A549 (cell line): Measurements from ENCODE around the gene CUX1. TPM values are rescaled to one million over a fixed set of nuclear protein-coding genes. Genes with fewer than 3 reads are reported as not detected.

Experiments used
- ATOH8 ChIP-seq: fragments of 250-450 bp; sonication (Bioruptor Pico); IDR thresholded peaks from 2 replicates; pipeline ENCODE4 v1.5.0; 2020; ENCODE audit warnings: low read depth, mild to moderate bottlenecking, moderate library complexity
- BCL3 ChIP-seq: fragments of >200 bp; sonication (Bioruptor Twin); formaldehyde crosslinking; IDR thresholded peaks from 3 replicates; pipeline ENCODE4 v1.6.1; 2016
- CHD2 ChIP-seq: fragments of 150-350 bp; IDR thresholded peaks from 2 replicates; pipeline ENCODE4 v1.6.1; 2014; ENCODE audit warnings: low read length; ENCODE audit not compliant: partially characterized antibody
- CTCF ChIP-seq: fragments of >200 bp; sonication (Bioruptor Twin); formaldehyde crosslinking; IDR thresholded peaks from 3 replicates; pipeline ENCODE4 v1.5.1; 2016
- EHF ChIP-seq: fragments of 250-450 bp; sonication (Bioruptor Pico); IDR thresholded peaks from 2 replicates; pipeline ENCODE4 v1.5.0; 2020; ENCODE audit warnings: mild to moderate bottlenecking
- EHMT2 ChIP-seq: fragments of 200-600 bp; sonication (generic); IDR thresholded peaks from 2 replicates; pipeline ENCODE4 v1.6.1; 2016; ENCODE audit warnings: antibody characterized with exemption, low read depth, mild to moderate bottlenecking, moderate library complexity
- ESRRA ChIP-seq: fragments of 150-350 bp; IDR thresholded peaks from 2 replicates; pipeline ENCODE4 v1.6.1; 2014; ENCODE audit warnings: mild to moderate bottlenecking, low read length, borderline replicate concordance
- FOSB ChIP-seq: fragments of 250-450 bp; sonication (Bioruptor Pico); IDR thresholded peaks from 2 replicates; pipeline ENCODE4 v1.5.0; 2020; ENCODE audit warnings: mild to moderate bottlenecking, moderate library complexity
- FOSL2 ChIP-seq, 2 experiments: fragments of 450-650 bp in 1 of 2; fragments of >200 bp in 1 of 2; sonication (Bioruptor Twin) in 1 of 2; formaldehyde crosslinking; IDR thresholded peaks; 2 replicates each; pipeline versions ENCODE4 v1.5.0 to v1.6.1; 2016 to 2020; ENCODE audit warnings: mild to moderate bottlenecking in 1 of 2, moderate library complexity in 1 of 2
- GATA3 ChIP-seq: IDR thresholded peaks from 2 replicates; pipeline ENCODE4 v1.6.1; 2012; ENCODE audit warnings: borderline replicate concordance
- HEYL ChIP-seq: fragments of 250-450 bp; sonication (Bioruptor Pico); IDR thresholded peaks from 2 replicates; pipeline ENCODE4 v1.8.0; 2021; ENCODE audit warnings: mild to moderate bottlenecking, moderate library complexity
- HOXA7 ChIP-seq: fragments of 250-450 bp; sonication (Bioruptor Pico); IDR thresholded peaks from 2 replicates; pipeline ENCODE4 v1.5.0; 2020; ENCODE audit warnings: mild to moderate bottlenecking, moderate library complexity
- HOXB13 ChIP-seq: fragments of 250-450 bp; sonication (Bioruptor Pico); IDR thresholded peaks from 2 replicates; pipeline ENCODE4 v1.5.0; 2020; ENCODE audit warnings: low read depth, mild to moderate bottlenecking, moderate library complexity
- HOXB5 ChIP-seq: fragments of 250-450 bp; sonication (Bioruptor Pico); IDR thresholded peaks from 2 replicates; pipeline ENCODE4 v1.5.0; 2020; ENCODE audit warnings: mild to moderate bottlenecking, moderate library complexity
- JUNB ChIP-seq: fragments of >200 bp; sonication (Bioruptor Twin); formaldehyde crosslinking; IDR thresholded peaks from 2 replicates; pipeline ENCODE4 v1.6.1; 2016
- KDM1A ChIP-seq: fragments of 200-600 bp; sonication (generic); IDR thresholded peaks from 2 replicates; pipeline ENCODE4 v1.6.1; 2016; ENCODE audit warnings: low read depth, mild to moderate bottlenecking
- NFE2L2 ChIP-seq: fragments of 150-350 bp; conservative IDR thresholded peaks from 2 replicates; pipeline ENCODE4 v1.6.1; 2014; ENCODE audit warnings: low read length
- NPAS2 ChIP-seq: fragments of 250-450 bp; sonication (Bioruptor Pico); IDR thresholded peaks from 2 replicates; pipeline ENCODE4 v1.8.0; 2022; ENCODE audit warnings: mild to moderate bottlenecking, moderate library complexity, borderline replicate concordance
- PBX3 ChIP-seq: IDR thresholded peaks from 2 replicates; pipeline ENCODE4 v1.6.1; 2012
- PHF8 ChIP-seq: fragments of 200-600 bp; sonication (generic); IDR thresholded peaks from 2 replicates; pipeline ENCODE4 v1.6.1; 2016; ENCODE audit warnings: low read depth, mild to moderate bottlenecking, antibody characterized with exemption, moderate library complexity, borderline replicate concordance
- POLR2AphosphoS2 ChIP-seq: conservative IDR thresholded peaks from 2 replicates; pipeline ENCODE4 v1.6.1; 2012; ENCODE audit warnings: low read length, improper control_type of control experiment, inconsistent platforms
- REST ChIP-seq: fragments of 200-600 bp; sonication (generic); IDR thresholded peaks from 2 replicates; pipeline ENCODE4 v1.6.1; 2016; ENCODE audit warnings: antibody characterized with exemption, mild to moderate bottlenecking, moderate library complexity
- RFX5 ChIP-seq: fragments of 450-650 bp; IDR thresholded peaks from 2 replicates; pipeline ENCODE4 v1.7.1; 2014; ENCODE audit warnings: antibody characterized with exemption, mild to moderate bottlenecking, moderate library complexity
- SMC3 ChIP-seq: fragments of >200 bp; sonication (Bioruptor Twin); formaldehyde crosslinking; IDR thresholded peaks from 3 replicates; pipeline ENCODE4 v1.6.1; 2018; ENCODE audit warnings: inconsistent platforms
- ZNF302 ChIP-seq: fragments of 250-450 bp; sonication (Bioruptor Pico); IDR thresholded peaks from 2 replicates; pipeline ENCODE4 v1.9.0; 2021; ENCODE audit warnings: inconsistent platforms, mild to moderate bottlenecking, moderate library complexity
- ZSCAN20 ChIP-seq: fragments of 250-450 bp; sonication (Bioruptor Pico); IDR thresholded peaks from 2 replicates; pipeline ENCODE4 v1.8.0; 2022; ENCODE audit warnings: mild to moderate bottlenecking, moderate library complexity
- polyA plus RNA-seq, 4 experiments: library from polyadenylated mRNA; depleted of rRNA in 3 of 4; stranded (reverse); fragments of >200 nt; fragmentation: RNase III in 1 of 4; extraction: RNeasy Plus Mini Kit Qiagen cat#74134 plus additional on column Dnase treatment in 1 of 4; gene quantifications; 2 replicates in 3 of 4; 3 replicates in 1 of 4; pipeline ENCODE4 v1.2.3, GENCODE V29; 2011 to 2017

CUX1 gene
- polyA plus RNA-seq, 2 of the 4 experiments (the other 2 are of a cell fraction) = 32.7 to 33.4 TPM

GRCh38 chr7:101882005-101882421 is 64.6 kb downstream of the CUX1 start (continued):
- no peak for TF ChIP-seq CHD2
- TF ChIP-seq RFX5 = peak; percentile 65; the same call in 1 of the 2 replicates
- no peak for TF ChIP-seq HOXB5 (CRISPR knock-in tag)
- no peak for TF ChIP-seq ATOH8 (CRISPR knock-in tag)
- TF ChIP-seq POLR2AphosphoS2 = no peak
- TF ChIP-seq BCL3 = no peak
- no peak for TF ChIP-seq EHMT2
- no peak for TF ChIP-seq ZNF302 (CRISPR knock-in tag)
- TF ChIP-seq NFE2L2 = no peak
- TF ChIP-seq FOSB = no peak
- TF ChIP-seq HOXA7 (CRISPR knock-in tag) = no peak
- no peak for TF ChIP-seq REST
- no peak for TF ChIP-seq HEYL
- no peak for TF ChIP-seq SMC3
- no peak for TF ChIP-seq HOXB13 (CRISPR knock-in tag)
- no peak for TF ChIP-seq FOSL2 (IDR thresholded peaks at IDR 0.05)
- TF ChIP-seq FOSL2 (CRISPR knock-in tag; IDR thresholded peaks at IDR 0.05) = peak; percentile 77
- TF ChIP-seq PHF8 = no peak
- TF ChIP-seq GATA3 = peak; percentile 81
- TF ChIP-seq EHF (CRISPR knock-in tag) = no peak
- no peak for TF ChIP-seq NPAS2 (CRISPR knock-in tag)
- peak; percentile 52; the same call in 1 of the 2 replicates for TF ChIP-seq ZSCAN20 (CRISPR knock-in tag)
- TF ChIP-seq PBX3 = no peak
- TF ChIP-seq ESRRA = no peak
- no peak for TF ChIP-seq CTCF
- TF ChIP-seq JUNB = peak; percentile 28; the same call in 1 of the 2 replicates
- no peak for TF ChIP-seq KDM1A
- TF ChIP-seq, all 56 proteins: peak for 9
